Eye (tissue), 1 donor: ENCODE measurements around the gene ASRGL1.
"Not testable (repeated sequence)": the region's sequence is repeated elsewhere in the genome, so short reads cannot be mapped to it uniquely, and the experiment has no call there.

Experiments
- DNase-seq: peaks from one replicate; pipeline ENCODE4 v3.0.0-alpha.2; 2015

ASRGL1 gene

GRCh38 chr11:62353841-62354240, 16.6 kb downstream of the ASRGL1 start:
- no peak for DNase-seq

- DNase-seq, result no peak
These were observed 21.0 kb downstream of the ASRGL1 start for GRCh38 chr11:62358273-62358672.

GRCh38 chr11:62359475-62359874, 22.2 kb downstream of the ASRGL1 start:
- no peak for DNase-seq

GRCh38 chr11:62360685-62361084, 23.4 kb downstream of the ASRGL1 start:
- no peak for DNase-seq

GRCh38 chr11:62368861-62369477, 31.7 kb downstream of the ASRGL1 start:
- DNase-seq, result not testable (repeated sequence)

- DNase-seq, result no peak
These were observed 33.6 kb downstream of the ASRGL1 start for GRCh38 chr11:62370743-62371440.

GRCh38 chr11:62372871-62373270, 35.6 kb downstream of the ASRGL1 start:
- DNase-seq, result no peak

- no peak for DNase-seq
These were observed 36.3 kb downstream of the ASRGL1 start for GRCh38 chr11:62373464-62374119.

GRCh38 chr11:62374801-62375200, 37.6 kb downstream of the ASRGL1 start:
- DNase-seq, result no peak

GRCh38 chr11:62378459-62379063, 41.3 kb downstream of the ASRGL1 start:
- peak; percentile 78 for DNase-seq

- not testable (repeated sequence) for DNase-seq
These were observed 42.3 kb downstream of the ASRGL1 start for GRCh38 chr11:62379586-62379985.

- DNase-seq, result peak; percentile 92
These were observed 43.6 kb downstream of the ASRGL1 start for GRCh38 chr11:62380821-62381245.

- DNase-seq, result no peak
These were observed 46.6 kb downstream of the ASRGL1 start for GRCh38 chr11:62383822-62384221.

GRCh38 chr11:62386083-62386482, 48.8 kb downstream of the ASRGL1 start:
- DNase-seq, result not testable (repeated sequence)

- no peak for DNase-seq
These were observed 50.1 kb downstream of the ASRGL1 start for GRCh38 chr11:62387381-62387780.

- DNase-seq, result no peak
These were observed 51.8 kb downstream of the ASRGL1 start for GRCh38 chr11:62388999-62389398.

- no peak for DNase-seq
These were observed 53.0 kb downstream of the ASRGL1 start for GRCh38 chr11:62390237-62390636.

- DNase-seq, result no peak
These were observed 53.5 kb downstream of the ASRGL1 start for GRCh38 chr11:62390722-62391121.

GRCh38 chr11:62391642-62392425, 54.6 kb downstream of the ASRGL1 start:
- no peak for DNase-seq

GRCh38 chr11:62392506-62392905, 55.3 kb downstream of the ASRGL1 start:
- DNase-seq, result no peak

GRCh38 chr11:62393061-62393611, 55.9 kb downstream of the ASRGL1 start:
- DNase-seq, result no peak

GRCh38 chr11:62393735-62394134, 56.5 kb downstream of the ASRGL1 start:
- no peak for DNase-seq
